ENCODE measurements around the gene SLF1. TPM values are rescaled to one million over a fixed set of nuclear protein-coding genes. Genes with fewer than 3 reads are reported as not detected.

SLF1 gene
- total and polyA plus RNA-seq, 2 of the 8 experiments (the other 6 are each of a cell fraction or from before 2014, with no cell fraction given), result 4.8 to 15.7 TPM

DNA sequence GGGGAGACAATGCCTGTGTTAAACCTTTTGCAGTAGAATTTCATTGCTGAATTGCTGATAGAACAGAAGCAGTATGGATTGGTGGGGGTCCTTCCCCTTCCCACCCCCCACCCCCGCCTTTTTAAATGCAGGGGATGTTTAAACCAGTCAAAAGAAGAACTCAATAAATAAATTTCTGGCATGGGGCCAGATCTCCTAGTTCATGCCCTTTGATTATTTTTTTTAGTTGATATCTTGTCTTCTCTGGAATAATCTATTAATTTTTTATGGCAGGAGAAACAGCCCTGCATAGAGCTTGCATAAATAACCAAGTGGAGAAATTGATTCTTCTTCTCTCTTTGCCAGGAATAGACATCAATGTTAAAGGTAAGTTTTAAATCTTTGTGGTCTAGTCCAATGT is 72.8 kb downstream of the SLF1 start:
- Histone ChIP-seq H2AFZ (ENCODE audit: low read length) (no peak overlapping the region), H2AK5ac (ENCODE audit: low read depth, low read length) (no peak overlapping the region), H3K27ac (ENCODE audit: low read depth, low read length) (no peak overlapping the region), H3K4me3 (ENCODE audit: extremely low read depth in 1 of 4, insufficient read depth in 2 of 4, low read depth in 3 of 4, low read length in 4 of 4) (no peak overlapping the region), H2BK20ac (ENCODE audit: low read length) (no peak overlapping the region), H3K4ac (replicated peaks; ENCODE audit: insufficient read length, low read depth, low read length) (no peak overlapping the region), H3K4me1 (replicated peaks in 1 of 4; ENCODE audit: control insufficient read depth in 3 of 4, insufficient read depth in 4 of 4, low read length in 3 of 4) (no peaks in the 10 kb centered on the region), H3K79me2 (ENCODE audit: control insufficient read depth in 1 of 2, insufficient read depth in 2 of 2, low read length in 2 of 2) (no peaks in the 10 kb centered on the region), H3K36me3 (ENCODE audit: control insufficient read depth in 2 of 4, insufficient read depth in 4 of 4, low read length in 3 of 4) (peaks cover 0 to 47% (median 2%) of the 10 kb centered on the region in 4 experiments; a peak in 4 of 8 replicates), H4K5ac (ENCODE audit: insufficient read length, low read depth, low read length) (no peak overlapping the region), H2BK5ac (ENCODE audit: low read depth, low read length) (no peak overlapping the region), H2BK15ac (ENCODE audit: low read length) (no peak overlapping the region), H3K9me3 (ENCODE audit: insufficient read depth in 2 of 2, low read depth in 1 of 2, low read length in 1 of 2) (no peaks in the 10 kb centered on the region), H4K8ac (ENCODE audit: extremely low read depth, insufficient read depth, low read length) (no peak overlapping the region), H3K18ac (ENCODE audit: extremely low read depth, low read length) (no peak overlapping the region), H3K27me3 (replicated peaks in 1 of 4; ENCODE audit: control insufficient read depth in 3 of 4, extremely low read depth in 1 of 4, insufficient read depth in 3 of 4, low read length in 3 of 4) (peaks cover 0 to 1% (median 0%) of the 10 kb centered on the region in 4 experiments; a peak in 1 of 7 replicates), H3K9ac (replicated peaks in 1 of 4; ENCODE audit: extremely low read depth in 1 of 4, low read depth in 3 of 4, low read length in 3 of 4) (no peak overlapping the region), H3K23ac (ENCODE audit: insufficient read length) (no peak overlapping the region), H3K23me2 (ENCODE audit: low read depth, low read length) (no peaks in the 10 kb centered on the region), H3K56ac (replicated peaks; ENCODE audit: insufficient read length, low read depth, low read length) (no peak overlapping the region), H3K14ac (ENCODE audit: insufficient read length) (no peak overlapping the region), H3K4me2 (ENCODE audit: insufficient read depth in 1 of 2, low read depth in 2 of 2, low read length in 2 of 2) (no peak overlapping the region), H4K91ac (replicated peaks; ENCODE audit: insufficient read length, low read length) (no peak overlapping the region), H4K20me1 (replicated peaks in 1 of 2; ENCODE audit: control insufficient read depth in 1 of 2, insufficient read depth in 2 of 2, low read length in 2 of 2) (peaks cover 0 to 1% of the 10 kb centered on the region in 2 experiments), H3K79me1 (ENCODE audit: low read depth, low read length) (no peaks in the 10 kb centered on the region), H2BK120ac (replicated peaks; ENCODE audit: low read depth, low read length) (no peak overlapping the region), H2BK12ac (ENCODE audit: low read depth, low read length) (no peak overlapping the region)
- no peak for DNase-seq (ENCODE audit: low read depth in 1 of 2, low spot score in 2 of 2)
- no peak for TF ChIP-seq BRCA1 (IDR thresholded peaks at IDR 0.05; ENCODE audit: low read depth, low read length)
- no peak for TF ChIP-seq RFX5 (IDR thresholded peaks at IDR 0.05; ENCODE audit: borderline replicate concordance, low read depth, low read length)
- no peak for TF ChIP-seq SIRT6 (IDR thresholded peaks at IDR 0.05; ENCODE audit: low read length)
- no peak for TF ChIP-seq GTF2F1 (IDR thresholded peaks at IDR 0.05; ENCODE audit: borderline replicate concordance, low read depth, low read length)
- no peak for TF ChIP-seq TEAD4 (IDR thresholded peaks at IDR 0.05; ENCODE audit: low read depth, low read length)
- TF ChIP-seq CBX8 (IDR thresholded peaks at IDR 0.05; ENCODE audit: borderline replicate concordance, low read depth, low read length), result no peak
- TF ChIP-seq SIX5 (IDR thresholded peaks at IDR 0.05; ENCODE audit: low read depth, low read length), result no peak
- TF ChIP-seq SIN3A (conservative IDR thresholded peaks at IDR 0.05 in 1 of 2, IDR thresholded peaks at IDR 0.05 in 1 of 2; ENCODE audit: low read depth in 1 of 2, low read length in 2 of 2), result no peak
- TF ChIP-seq EP300 (IDR thresholded peaks at IDR 0.05; ENCODE audit: borderline replicate concordance in 1 of 2, low read depth in 2 of 2, low read length in 2 of 2), result no peak
- TF ChIP-seq, protein P1, sequence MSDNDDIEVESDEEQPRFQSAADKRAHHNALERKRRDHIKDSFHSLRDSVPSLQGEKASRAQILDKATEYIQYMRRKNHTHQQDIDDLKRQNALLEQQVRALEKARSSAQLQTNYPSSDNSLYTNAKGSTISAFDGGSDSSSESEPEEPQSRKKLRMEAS (IDR thresholded peaks at IDR 0.05), result no peak
- TF ChIP-seq CHD2 (IDR thresholded peaks at IDR 0.05; ENCODE audit: low read length), result no peak
- POLR2A ChIA-PET (ENCODE audit: partially characterized antibody), result no interaction called here
- no peak for FAIRE-seq
- CTCF ChIA-PET (ENCODE audit: partially characterized antibody), result no interaction called here
- WGBS, 2 experiments (ENCODE audit: extremely low coverage in 1 of 2, insufficient coverage in 1 of 2, insufficient read length in 1 of 2, insufficient replicate concordance in 2 of 2, low coverage in 1 of 2, low lambda C conversion rate in 2 of 2, missing lambda C conversion rate in 1 of 2), result 80% methylated on average over 1 of the region's 1 CpG; no CpG with 5 or more reads in 1 of the 2 experiments
